ENCODE data around the gene SLC6A6. TPM values are rescaled to one million over a fixed set of nuclear protein-coding genes. Genes with fewer than 3 reads are reported as not detected.

The SLC6A6 gene
- total and polyA plus RNA-seq, 2 experiments from 2014 or later = 4.6 to 10.6 TPM

DNA sequence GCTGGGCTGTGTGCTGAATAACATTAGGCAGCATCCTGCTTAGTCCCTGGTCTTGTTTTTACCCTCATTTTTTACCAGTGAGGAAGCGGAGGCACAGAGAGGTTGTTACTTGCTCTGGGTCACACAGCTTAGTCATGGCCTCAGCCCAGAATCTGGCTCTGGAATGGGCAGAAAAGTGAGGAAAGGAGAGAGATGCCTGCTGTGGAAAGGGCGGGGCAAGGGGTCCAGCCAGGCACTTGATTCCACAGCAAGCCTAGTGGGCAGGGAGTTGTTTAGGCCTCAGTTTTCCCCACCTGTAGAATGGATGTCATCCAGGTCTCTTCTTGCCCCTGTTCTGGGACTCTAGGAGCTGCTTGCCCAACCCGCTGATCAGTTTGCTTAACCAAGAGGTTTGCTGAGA lies 35.9 kb downstream of the SLC6A6 start:
- TF ChIP-seq EZH2phosphoT487 (IDR thresholded peaks at IDR 0.05; ENCODE audit: insufficient read depth, low read depth) = no peak
- TF ChIP-seq EZH2 (IDR thresholded peaks at IDR 0.05; ENCODE audit: insufficient read depth, poor library complexity, severe bottlenecking) = no peak
- Histone ChIP-seq H4K20me1 (ENCODE audit: insufficient read depth) (no peaks in the 10 kb centered on the region), H3F3A (ENCODE audit: insufficient read depth) (0 out of 2 replicates have a peak, but pooled peaks cover 8% of the 10 kb centered on the region), H2AFZ (no peak overlapping the region), H3K4me3 (no peak overlapping the region), H3K9ac (no peak overlapping the region), H3K27ac (no peak overlapping the region), H3K4me2 (ENCODE audit: unreplicated experiment) (no peak overlapping the region), H3K4me1 (ENCODE audit: insufficient read depth) (peaks cover 21% of the 10 kb centered on the region), H3K9me2 (ENCODE audit: insufficient read depth) (no peaks in the 10 kb centered on the region), H3K9me3 (ENCODE audit: low read depth) (no peaks in the 10 kb centered on the region), H3K27me3 (replicated peaks; ENCODE audit: insufficient read depth) (no peaks in the 10 kb centered on the region), H3K79me2 (ENCODE audit: insufficient read depth) (peaks cover 35% of the 10 kb centered on the region), H3K36me3 (ENCODE audit: low read depth) (no peaks in the 10 kb centered on the region)
- 96% methylated on average over 3 of the region's 3 CpGs for WGBS, 2 experiments (ENCODE audit: low coverage in 1 of 2, low lambda C conversion rate in 2 of 2, missing lambda C conversion rate in 2 of 2)
- no peak for DNase-seq
- in situ Hi-C loops (cut with MboI) = no loop called here

DNA sequence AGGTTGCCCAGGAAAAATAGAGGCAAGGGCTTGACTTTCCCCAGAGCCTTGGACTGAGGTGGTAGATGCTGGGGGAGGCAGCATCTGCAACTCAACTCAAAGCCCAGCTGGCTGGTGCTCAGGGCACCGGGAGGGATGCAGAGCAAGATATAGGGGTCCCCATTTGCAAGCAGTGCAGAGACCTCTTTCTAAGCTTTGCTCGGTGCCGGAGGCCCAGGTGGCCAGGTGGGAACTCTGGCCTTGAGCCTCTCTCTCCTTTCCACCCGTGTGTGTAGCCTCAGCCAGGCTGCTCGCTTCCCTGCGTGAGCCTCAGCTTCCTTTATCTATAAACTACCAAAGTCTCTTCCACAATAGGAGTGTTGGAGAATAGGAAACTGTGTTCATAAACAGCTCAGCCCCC lies 36.5 kb downstream of the SLC6A6 start:
- H3K9me3 ChIP-seq (ENCODE audit: low read depth) = no peaks in the 10 kb centered on the region
- no peak overlapping the region for H3K27ac ChIP-seq
- peaks cover 18% of the 10 kb centered on the region for H3K4me1 ChIP-seq (ENCODE audit: insufficient read depth)
- no peak overlapping the region for H2AFZ ChIP-seq
- in situ Hi-C loops (cut with MboI) = no loop called here
- H3K9ac ChIP-seq = no peak overlapping the region
- no peaks in the 10 kb centered on the region for H3K27me3 ChIP-seq (replicated peaks; ENCODE audit: insufficient read depth)
- peaks cover 35% of the 10 kb centered on the region for H3K79me2 ChIP-seq (ENCODE audit: insufficient read depth)
- no peaks in the 10 kb centered on the region for H4K20me1 ChIP-seq (ENCODE audit: insufficient read depth)
- no peak overlapping the region for H3K4me3 ChIP-seq
- H3K4me2 ChIP-seq (ENCODE audit: unreplicated experiment) = no peak overlapping the region
- 0 out of 2 replicates have a peak, but pooled peaks cover 5% of the 10 kb centered on the region for H3F3A ChIP-seq (ENCODE audit: insufficient read depth)
- DNase-seq = no peak
- no peaks in the 10 kb centered on the region for H3K9me2 ChIP-seq (ENCODE audit: insufficient read depth)
- no peaks in the 10 kb centered on the region for H3K36me3 ChIP-seq (ENCODE audit: low read depth)
- WGBS, 2 experiments (ENCODE audit: low coverage in 1 of 2, low lambda C conversion rate in 2 of 2, missing lambda C conversion rate in 2 of 2) = 74 to 75% methylated on average over 6 of the region's 6 CpGs
- TF ChIP-seq EZH2 (IDR thresholded peaks at IDR 0.05; ENCODE audit: insufficient read depth, poor library complexity, severe bottlenecking) (no peak), EZH2phosphoT487 (IDR thresholded peaks at IDR 0.05; ENCODE audit: insufficient read depth, low read depth) (no peak)

DNA sequence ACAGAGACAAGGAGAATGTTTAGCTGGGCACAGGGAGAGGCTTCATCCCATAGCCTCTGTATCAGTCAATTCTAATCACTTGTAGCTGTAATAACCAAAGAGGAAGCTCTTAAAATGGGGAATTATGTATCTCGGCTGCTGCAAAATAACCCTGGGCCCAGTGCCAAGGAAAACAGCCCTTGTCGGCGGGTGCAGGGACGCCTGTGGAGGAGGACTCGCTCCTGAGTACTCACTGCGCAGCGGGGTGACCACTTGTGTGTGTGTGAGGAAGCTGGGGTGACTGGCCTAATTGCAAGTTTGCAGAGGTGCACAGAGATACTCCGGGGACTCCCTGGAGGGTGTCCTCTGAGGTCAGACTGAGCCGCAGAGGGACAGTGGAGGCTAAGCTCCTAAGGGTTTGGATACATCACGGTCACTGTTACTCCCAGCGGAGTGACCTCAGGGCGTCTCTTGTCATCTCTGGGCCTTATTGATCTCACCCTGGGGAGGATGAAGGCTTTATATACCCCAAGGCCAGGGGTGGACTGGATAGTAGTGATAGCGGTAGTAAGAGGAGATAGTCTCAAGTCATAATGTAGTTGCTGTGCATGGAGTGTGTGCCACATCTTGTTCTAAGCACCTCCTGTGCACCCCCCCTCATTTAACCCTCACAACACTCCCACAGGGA lies 37.2 kb downstream of the SLC6A6 start:
- no peaks in the 10 kb centered on the region for H3F3A ChIP-seq (ENCODE audit: insufficient read depth)
- DNase-seq = no peak
- H3K27me3 ChIP-seq (replicated peaks; ENCODE audit: insufficient read depth) = no peaks in the 10 kb centered on the region
- in situ Hi-C loops (cut with MboI) = no loop called here
- WGBS, 2 experiments (ENCODE audit: low coverage in 1 of 2, low lambda C conversion rate in 2 of 2, missing lambda C conversion rate in 2 of 2) = 88 to 89% methylated on average over 13 of the region's 13 CpGs
- no peak overlapping the region for H3K27ac ChIP-seq
- H3K9ac ChIP-seq = no peak overlapping the region
- H3K36me3 ChIP-seq (ENCODE audit: low read depth) = no peaks in the 10 kb centered on the region
- H3K4me3 ChIP-seq = no peak overlapping the region
- no peak overlapping the region for H2AFZ ChIP-seq
- no peaks in the 10 kb centered on the region for H3K9me2 ChIP-seq (ENCODE audit: insufficient read depth)
- H3K79me2 ChIP-seq (ENCODE audit: insufficient read depth) = peaks cover 35% of the 10 kb centered on the region
- TF ChIP-seq EZH2 (IDR thresholded peaks at IDR 0.05; ENCODE audit: insufficient read depth, poor library complexity, severe bottlenecking) (no peak), EZH2phosphoT487 (IDR thresholded peaks at IDR 0.05; ENCODE audit: insufficient read depth, low read depth) (no peak)
- no peak overlapping the region for H3K4me2 ChIP-seq (ENCODE audit: unreplicated experiment)
- H3K4me1 ChIP-seq (ENCODE audit: insufficient read depth) = peaks cover 10% of the 10 kb centered on the region
- H3K9me3 ChIP-seq (ENCODE audit: low read depth) = no peaks in the 10 kb centered on the region
- H4K20me1 ChIP-seq (ENCODE audit: insufficient read depth) = no peaks in the 10 kb centered on the region

DNA sequence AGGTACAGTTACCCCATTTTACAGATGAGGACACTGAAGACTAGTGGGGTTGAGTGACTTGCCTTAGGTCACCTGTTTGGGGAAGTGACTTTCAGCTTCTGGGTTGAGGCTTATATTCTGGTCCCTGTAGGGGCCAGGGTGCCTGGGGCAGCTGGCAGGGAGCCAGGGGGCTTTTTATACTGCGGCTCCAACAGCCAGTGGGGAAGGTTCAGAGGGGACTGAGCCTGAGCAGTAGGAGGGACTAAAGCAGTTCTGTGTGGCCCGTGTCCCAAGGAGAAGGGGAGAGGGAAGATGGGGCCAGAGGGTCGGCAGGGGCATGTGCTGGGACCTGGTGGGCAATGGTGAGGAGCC lies 37.7 kb downstream of the SLC6A6 start:
- H3K4me1 ChIP-seq (ENCODE audit: insufficient read depth) = peaks cover 5% of the 10 kb centered on the region
- H3F3A ChIP-seq (ENCODE audit: insufficient read depth) = no peaks in the 10 kb centered on the region
- H3K4me2 ChIP-seq (ENCODE audit: unreplicated experiment) = no peak overlapping the region
- H3K9me3 ChIP-seq (ENCODE audit: low read depth) = no peaks in the 10 kb centered on the region
- H3K9me2 ChIP-seq (ENCODE audit: insufficient read depth) = no peaks in the 10 kb centered on the region
- in situ Hi-C loops (cut with MboI) = no loop called here
- no peak for TF ChIP-seq EZH2phosphoT487 (IDR thresholded peaks at IDR 0.05; ENCODE audit: insufficient read depth, low read depth)
- TF ChIP-seq EZH2 (IDR thresholded peaks at IDR 0.05; ENCODE audit: insufficient read depth, poor library complexity, severe bottlenecking) = no peak
- no peak for DNase-seq
- H4K20me1 ChIP-seq (ENCODE audit: insufficient read depth) = no peaks in the 10 kb centered on the region
- no peaks in the 10 kb centered on the region for H3K36me3 ChIP-seq (ENCODE audit: low read depth)
- no peak overlapping the region for H3K27ac ChIP-seq
- 90 to 100% methylated on average over 3 of the region's 3 CpGs for WGBS, 2 experiments (ENCODE audit: low coverage in 1 of 2, low lambda C conversion rate in 2 of 2, missing lambda C conversion rate in 2 of 2)
- H3K27me3 ChIP-seq (replicated peaks; ENCODE audit: insufficient read depth) = no peaks in the 10 kb centered on the region
- no peak overlapping the region for H2AFZ ChIP-seq
- no peak overlapping the region for H3K4me3 ChIP-seq
- peaks cover 35% of the 10 kb centered on the region for H3K79me2 ChIP-seq (ENCODE audit: insufficient read depth)
- H3K9ac ChIP-seq = no peak overlapping the region
